Left lobe of liver (tissue), 2 donors: ENCODE data around the gene ACADL. TPM values are rescaled to one million over a fixed set of nuclear protein-coding genes. Genes with fewer than 3 reads are reported as not detected.

ENCODE experiments used
- ATAC-seq: fragments of 200-7000 bp; cut with Tn5 transposase; one replicate; pipeline ENCODE4 v1.9.1; 2020; ENCODE audit warnings: mild to moderate bottlenecking, moderate library complexity
- DNase-seq: peaks from one replicate; pipeline ENCODE4 v3.0.0-alpha.2; 2020; ENCODE audit warnings: low spot score
- total RNA-seq: library from RNA; stranded (reverse); gene quantifications from one replicate; pipeline ENCODE4 v1.2.1, GENCODE V29; 2021
- donor health status: DM: no; HTN: no; CAD: no; lungs with moderate emphysema.
- donor health status: DM: no; HTN: yes; CAD: no.

The ACADL gene
- total RNA-seq: 26.8 TPM

DNA sequence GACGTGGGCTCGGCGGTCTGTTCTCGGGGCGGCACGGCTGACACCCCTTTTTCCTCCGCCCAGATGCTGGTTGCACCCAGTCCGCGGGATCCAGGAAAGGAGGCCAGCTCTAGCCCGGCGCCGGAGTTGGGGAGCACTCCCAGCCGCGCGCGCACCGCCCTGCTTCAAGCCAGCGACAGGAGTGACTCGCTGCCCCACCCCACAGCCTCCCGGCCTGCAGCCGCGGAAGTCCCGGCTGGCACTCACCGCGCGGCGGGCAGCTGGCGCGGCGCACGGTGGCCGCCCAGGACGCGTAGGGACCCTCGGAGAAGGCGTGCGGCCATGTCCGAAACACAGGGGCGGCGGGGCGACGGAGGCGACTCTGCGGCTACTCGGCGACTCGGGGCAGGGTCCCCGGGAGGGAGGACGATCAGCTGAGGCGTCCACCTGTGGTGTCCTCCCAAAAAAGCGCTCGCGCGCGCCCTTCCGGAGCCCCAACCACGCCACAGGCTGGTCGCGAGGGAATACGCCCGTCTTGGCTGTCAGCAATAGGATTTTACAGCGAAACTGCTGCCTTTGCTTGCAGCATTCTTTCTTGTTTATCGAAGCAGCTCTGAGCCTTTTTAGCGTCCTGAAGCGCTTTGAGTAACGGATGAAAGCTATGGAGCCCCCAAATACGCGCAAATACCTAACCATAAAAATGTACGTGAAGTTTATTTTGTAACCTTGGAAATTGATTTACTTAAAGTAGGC is at the start of gene ACADL:
TSS of gene ACADL (minus strand) at position 507 of the 732 bp plus-strand sequence. CDS start at position 323, 184 bp downstream.
- peak; percentile 80 for ATAC-seq
- DNase-seq: peak; percentile 80

DNA sequence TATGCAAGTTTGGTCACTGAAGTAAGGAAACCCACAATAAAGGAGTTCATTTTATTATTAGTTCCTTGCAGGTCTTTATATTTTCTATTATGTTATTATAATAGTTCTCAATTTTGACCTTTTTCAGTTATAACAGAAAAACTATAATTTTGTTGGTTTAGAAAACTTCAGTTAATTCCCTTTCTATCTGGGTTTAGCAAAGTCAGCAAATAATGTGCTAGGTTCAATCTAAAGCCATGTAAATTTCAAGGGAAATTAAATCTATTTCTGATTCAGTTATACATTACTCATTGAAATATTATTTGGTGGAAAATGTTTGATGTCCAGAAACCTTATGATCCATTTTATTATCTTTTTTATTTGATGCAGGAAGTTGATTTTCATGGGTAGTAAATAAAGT is 46.1 kb upstream of the ACADL start:
- DNase-seq: no peak
- no peak for ATAC-seq

DNA sequence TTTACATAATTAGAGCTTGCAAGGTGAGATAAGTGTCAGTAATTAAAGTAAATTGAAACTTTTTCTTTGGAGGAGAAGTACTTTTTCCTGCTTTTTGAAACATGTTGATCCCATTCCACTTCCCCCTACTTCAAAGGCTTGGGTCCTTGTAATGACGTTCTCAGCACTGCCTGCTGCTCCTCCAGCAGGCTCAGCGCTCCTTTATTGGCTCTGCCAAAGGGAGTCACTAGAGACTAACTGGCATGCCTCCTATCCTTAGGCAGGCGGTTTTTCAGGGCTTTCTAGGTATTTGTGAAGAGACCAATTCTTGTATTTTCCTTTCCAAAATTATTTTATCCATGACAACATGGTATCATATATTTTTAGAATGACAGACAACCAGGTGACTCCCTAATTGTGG is 43.9 kb upstream of the ACADL start:
- ATAC-seq (no peak), DNase-seq (no peak)

DNA sequence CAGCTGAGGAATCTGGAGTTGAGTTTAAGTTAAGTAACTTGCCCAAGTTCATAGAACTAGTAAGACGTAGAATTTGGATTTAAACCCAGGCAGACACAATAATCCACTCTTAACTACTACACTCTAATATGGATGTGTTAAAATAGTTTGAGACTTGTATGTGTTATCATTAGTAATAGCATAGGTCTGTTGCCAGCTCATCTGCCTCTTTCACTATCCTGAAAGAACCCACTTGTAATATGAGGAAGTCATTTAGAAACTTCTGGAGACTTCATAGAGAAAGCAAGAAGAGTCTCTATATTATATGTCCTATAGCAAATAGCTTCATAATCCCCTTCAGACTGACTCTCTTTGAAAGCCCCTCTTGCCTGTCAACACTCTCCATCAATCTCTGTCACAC is 43.0 kb upstream of the ACADL start:
- DNase-seq: no peak
- ATAC-seq: no peak

DNA sequence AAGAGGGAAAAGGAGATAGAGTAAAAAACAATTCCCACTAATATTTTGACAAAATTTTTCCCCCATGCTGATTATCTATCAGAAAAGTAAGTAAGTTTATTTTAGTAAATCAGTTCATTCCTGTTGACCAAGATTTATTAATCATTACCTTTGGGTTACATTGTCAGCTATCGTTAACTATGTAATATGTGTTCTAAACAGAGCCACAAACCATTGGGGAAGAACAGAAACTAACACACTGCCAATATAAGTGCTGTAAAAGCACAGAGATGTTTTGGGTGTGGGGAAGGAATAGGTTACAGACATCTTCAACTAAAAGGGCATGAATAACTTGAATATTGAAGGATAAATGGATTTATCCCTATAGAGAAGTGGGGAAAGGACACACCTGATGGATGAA is 42.5 kb upstream of the ACADL start:
- DNase-seq (no peak), ATAC-seq (no peak)

DNA sequence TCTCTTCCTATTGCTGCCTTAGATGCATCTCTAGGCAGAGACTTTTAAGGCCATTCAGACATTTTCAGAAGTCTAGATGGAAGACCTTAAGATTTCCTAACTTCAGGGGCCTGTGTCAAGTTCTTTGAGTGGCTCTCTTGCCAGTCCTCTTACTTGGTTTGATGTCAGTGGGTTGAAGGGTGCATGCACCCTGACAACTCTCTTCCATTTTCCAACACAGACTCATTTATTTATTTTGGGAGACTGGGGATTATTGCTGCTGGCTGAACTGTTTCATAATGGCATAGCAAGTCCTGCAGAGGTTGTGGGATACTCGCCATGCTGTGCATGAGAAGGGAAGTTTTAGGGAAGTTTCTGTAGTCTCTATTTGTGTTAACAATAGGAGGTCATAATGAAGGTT is 39.0 kb upstream of the ACADL start:
- ATAC-seq: no peak
- no peak for DNase-seq

DNA sequence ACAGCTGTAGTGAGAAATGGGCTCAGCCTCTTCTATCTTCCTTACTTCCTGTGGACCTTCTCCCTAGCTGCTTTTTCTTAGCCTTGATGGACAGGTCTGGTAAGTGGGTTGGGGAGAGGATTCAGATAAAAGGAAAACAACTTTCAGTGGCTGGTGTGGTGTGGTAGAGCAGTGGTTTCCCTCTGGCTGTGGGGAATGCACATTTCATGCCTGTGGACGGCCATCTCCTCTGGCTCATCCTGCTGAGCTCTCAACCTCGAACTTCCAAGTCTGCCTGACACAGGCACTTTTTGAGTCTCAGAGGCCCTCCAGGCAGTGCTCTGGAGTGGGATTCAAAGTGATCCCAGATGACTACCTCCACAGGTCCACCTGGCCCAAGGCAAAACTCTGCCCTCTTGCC is 38.6 kb upstream of the ACADL start:
- DNase-seq (no peak), ATAC-seq (no peak)

DNA sequence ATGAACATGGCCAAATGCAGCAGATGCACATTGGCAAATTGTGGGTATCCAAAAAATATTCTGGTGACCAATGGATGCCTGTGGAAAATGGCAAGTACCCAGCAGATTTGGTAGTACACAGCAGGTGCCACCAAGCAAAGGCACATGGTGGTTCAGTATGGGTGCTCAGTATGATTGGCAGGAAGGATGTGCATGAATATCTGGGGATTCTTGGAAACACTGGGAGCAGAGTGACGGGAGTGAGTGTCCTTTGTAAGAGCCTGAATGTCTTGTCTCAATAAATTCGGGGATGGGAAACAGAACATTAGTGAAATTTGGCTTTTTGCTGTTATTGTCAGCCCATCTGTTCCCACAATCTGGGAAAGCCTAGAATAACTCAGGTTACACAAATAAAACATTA is 36.8 kb upstream of the ACADL start:
- DNase-seq: no peak
- no peak for ATAC-seq

DNA sequence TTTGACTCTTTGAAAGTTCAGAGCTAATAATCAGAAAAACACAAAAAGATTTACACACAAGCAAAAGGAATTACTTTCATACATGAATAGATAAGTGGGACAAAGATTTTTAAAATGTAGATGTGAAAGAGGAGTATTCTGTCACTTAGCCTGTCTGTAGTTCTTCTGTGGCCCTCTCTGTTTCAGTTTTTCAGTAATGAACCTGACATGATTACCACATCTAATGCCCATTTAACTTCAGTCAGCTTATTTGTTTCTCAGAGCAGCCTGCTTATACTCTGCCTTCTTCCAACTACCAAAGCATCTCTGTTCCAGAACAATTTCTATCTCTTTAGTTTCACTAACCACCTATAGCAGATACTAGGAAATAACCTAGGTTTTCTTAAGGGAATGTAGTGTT is 34.4 kb upstream of the ACADL start:
- DNase-seq (no peak), ATAC-seq (no peak)

DNA sequence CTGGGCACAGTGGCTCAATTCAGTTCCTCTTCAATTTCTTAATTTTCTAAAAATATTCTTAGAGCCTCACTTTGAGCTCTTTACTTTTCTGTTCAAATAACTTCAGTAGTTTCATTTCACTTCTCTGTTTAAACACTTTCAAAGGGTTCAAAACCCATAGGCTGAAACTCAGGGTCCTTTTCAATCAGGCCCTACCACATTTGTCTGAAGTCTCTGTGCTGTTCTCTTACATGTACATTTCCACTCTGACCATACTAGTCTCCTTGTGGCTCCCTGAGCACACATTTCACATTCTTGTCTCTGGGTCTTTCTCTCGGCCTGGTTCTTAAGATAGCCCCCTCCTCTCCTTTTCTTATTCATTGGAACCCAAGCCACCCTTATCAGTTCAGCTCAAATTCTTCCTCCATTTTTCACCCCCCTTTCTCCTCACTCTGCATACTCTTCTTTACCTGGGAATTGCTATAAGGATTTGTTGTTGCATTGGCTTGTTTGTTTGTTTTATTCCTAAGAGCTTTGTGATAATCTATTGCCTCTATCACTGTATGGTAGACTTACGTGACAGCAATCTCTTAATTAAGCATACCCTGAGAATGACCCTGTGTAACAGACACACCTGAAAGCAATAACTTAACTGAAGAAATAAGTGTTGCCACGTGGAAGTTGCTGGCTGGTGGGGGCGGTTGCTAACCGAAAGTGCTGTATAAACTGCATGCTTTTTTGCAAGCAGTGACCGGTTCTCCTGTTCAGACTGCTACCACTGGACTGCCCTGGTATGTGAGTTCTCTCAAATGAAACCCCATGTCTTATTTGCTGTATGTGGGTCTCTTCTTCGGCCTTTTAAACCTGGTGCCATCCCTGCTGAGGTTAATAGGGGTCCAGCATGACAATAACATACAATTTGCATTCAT is 27.7 kb upstream of the ACADL start:
- no peak for ATAC-seq
- DNase-seq: no peak

DNA sequence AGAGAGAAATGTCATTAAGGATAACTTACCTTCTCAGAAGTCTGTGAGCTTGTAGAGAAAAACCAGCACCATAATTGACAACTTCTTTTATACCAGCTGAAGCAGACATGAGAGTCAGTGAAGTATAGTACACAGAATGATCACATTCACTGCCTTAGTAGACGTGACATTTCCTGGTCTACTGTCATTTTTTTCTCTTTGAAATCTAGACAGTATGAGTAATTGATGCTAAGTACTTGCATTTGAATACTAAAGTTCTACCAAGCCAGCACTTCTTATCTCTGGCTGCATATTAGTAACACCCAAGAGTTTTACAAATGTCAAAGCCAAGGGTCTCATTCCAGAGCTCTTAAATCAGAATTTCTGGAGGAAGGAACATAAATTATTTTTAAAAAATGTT is 25.4 kb upstream of the ACADL start:
- ATAC-seq (no peak), DNase-seq (no peak)

DNA sequence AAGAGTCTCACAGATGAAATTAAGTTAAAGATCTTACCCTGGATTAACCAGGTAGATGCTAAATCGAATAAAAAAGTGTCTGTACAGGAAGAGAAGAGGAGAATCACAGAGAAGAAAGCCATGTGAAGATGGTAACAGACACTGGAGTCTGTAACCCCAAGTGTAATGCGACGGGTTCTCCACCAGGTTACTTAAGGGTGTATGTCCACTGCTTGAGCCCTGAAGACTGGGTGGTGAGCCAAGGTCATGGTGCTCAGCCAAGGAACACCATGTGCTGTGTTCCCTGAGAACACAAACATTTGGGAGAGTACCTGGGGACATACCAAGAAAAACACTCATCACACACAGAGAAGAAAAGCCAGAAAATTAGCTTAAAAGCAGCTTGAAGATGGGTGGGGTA is 8.2 kb upstream of the ACADL start:
- ATAC-seq (peak; percentile 50), DNase-seq (no peak)

DNA sequence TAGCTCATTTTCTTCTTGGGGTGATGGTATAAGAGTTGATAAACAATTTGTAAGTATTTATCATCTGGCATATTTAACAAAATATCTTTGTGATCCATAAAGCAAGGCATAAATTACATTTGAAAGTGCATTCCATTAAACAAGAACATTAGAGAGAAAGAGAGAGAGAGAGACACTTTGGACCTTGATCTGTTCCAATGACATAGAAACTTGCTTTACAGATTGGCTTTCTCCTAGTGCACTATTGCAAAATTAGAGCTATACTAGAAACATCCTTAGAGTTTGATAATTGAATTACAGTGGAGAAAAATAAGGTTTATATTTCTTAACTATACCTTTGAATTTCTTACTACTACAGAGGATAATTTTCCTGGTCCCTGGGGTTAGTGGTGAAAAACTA is 5.7 kb upstream of the ACADL start:
- DNase-seq (no peak), ATAC-seq (peak; percentile 65)

DNA sequence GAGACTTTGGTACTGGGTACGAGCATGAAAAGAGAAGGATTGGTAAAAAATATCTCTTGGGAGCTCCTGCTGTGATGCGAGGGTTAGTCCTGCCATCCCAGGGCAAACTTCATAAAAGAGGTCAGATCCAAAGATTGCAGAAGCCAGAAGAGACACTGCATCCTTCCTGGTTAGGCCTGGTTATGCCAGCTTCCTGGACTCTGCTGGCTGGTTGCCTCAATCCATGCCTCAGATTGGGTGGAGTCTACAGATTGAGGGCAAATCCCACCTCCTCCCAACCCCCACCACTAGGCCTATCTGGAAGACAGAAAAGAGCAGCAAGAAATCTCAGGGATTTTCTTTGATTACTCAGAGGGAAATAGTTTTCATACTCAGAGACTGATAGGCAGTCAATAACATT is 5.3 kb upstream of the ACADL start:
- DNase-seq (peak; percentile 60), ATAC-seq (peak; percentile 60)

DNA sequence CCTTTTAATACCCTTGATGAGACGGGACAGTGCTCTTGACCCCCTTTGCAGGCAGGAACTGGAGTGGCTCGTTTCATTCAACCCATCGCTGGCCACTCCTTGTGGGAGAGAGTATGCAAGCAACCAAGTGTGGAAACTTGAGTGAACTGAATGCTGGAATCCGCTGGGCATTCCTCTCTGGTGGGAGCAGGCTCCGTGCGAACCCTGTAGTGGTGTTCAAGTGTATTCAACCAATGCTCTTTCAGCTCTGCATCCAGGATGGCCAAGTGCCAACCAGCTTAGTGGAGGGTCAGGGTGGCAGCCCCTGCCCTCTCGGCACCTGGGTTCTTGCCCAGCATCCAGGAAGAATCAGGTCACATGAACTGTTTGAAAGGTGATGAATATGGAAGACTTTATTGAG is 3.3 kb upstream of the ACADL start:
- DNase-seq (no peak), ATAC-seq (no peak)

DNA sequence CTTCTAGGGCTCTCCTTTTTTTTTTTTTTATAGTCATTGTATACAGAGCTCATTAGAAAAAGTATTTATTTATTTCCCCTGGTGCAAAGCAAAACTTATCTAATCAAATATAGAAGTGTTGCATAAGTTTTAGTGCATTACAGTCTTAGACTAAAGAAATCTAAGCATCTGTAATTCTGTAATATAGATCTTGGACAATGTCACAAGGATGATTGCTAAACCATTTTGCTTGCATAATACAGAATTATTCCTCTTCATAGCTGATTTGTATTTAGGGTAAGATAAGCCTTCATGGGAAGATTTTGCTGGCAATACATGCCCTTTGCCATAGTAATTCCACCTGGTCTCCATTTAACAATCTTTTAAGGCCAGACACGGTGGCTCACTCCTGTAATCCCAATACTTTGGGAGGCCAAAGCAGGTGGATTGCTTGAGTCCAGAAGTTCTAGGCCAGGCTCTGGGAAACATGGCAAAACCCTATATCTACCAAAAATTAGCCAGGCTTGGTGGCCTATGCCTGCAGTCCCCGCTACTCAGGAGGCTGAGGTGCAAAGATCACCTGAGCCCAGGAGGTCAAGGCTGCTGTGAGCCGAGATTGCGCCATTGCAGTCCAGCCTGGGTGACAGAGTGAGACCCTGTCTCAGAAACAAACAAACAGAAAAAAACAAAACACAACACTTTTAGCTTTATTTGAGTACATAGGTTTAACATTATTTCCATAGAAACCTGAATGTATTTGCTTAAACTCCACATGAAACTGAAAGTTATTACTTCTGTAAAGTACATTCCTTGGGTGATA is 2.2 kb upstream of the ACADL start:
- DNase-seq (peak; percentile 73), ATAC-seq (peak; percentile 3)

DNA sequence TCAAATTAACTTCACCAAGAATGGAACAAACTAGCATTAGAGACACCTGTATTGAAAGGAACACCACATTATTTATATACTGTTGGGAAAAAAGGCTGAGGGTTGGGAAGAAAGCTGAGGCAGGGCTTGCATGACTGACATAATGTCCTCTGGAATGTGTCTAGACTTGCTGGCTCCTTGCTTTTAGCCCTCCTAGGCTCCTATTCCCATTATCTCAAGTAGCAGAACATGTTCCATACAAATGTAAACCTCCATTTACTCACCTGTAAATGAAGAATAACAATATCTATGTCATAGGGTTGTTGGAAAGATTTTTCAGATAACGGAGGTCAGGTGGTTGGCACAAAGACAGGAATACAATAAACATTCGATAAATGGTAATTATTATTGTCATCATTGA is 976 bp upstream of the ACADL start:
- DNase-seq (no peak), ATAC-seq (no peak)

DNA sequence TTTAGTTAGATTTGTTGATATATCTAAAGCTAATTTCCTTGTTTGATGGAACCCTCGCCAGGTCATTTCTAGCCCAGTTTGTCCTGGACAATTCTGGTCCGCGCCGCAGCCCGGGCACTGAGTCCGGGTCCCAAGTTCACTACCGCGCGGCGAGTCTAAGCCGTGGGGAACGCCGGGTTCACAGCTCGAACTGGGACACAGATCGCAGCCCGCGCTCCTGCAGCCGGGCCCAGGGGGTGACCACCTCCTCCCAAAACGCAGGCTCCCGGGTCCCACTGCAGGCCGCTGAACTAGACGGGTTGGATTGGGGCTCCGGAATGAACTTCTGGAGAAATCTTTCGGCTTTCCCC is 681 bp downstream of the ACADL start:
- DNase-seq (peak; percentile 88), ATAC-seq (peak; percentile 83)

DNA sequence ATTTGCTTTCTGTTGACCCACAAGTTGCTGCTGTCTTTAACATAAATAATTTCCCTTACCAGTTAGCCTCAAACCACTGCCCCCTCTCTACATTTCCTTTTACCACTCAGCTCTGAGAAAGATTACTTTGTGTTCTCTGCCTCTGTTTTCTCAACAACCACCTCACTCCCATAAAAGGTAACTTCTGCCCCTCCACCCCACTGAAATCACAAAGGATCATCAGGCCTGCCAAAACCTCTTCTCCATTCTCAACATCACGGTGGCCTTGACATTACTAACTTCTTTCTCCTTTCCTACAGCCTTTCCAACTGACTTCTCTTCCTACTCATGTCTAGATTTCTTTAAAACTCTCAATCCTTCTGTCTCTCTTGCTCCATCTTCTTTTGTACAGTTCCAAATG is 10.1 kb downstream of the ACADL start:
- no peak for DNase-seq

DNA sequence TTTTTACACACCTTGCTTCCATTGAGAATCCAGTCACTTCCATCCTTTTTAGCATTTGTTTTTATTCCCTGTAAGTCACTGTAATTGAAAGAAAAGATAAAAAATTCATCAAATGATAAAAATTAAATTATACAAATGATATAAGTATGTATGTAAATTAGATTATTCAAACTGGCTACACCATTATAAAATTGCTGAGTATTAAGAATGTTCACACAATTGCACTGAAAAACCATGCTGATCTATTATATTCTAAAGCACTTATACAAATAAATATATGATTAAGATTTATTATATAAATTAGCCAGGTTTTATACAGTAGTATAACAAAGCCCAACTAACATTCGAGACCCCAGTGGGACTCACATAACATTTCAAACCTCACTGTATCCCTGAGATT is 15.1 kb downstream of the ACADL start:
- DNase-seq (no peak), ATAC-seq (no peak)

More for the DNA sequence above, 10.1 kb downstream of the ACADL start:
- no peak for ATAC-seq

DNA sequence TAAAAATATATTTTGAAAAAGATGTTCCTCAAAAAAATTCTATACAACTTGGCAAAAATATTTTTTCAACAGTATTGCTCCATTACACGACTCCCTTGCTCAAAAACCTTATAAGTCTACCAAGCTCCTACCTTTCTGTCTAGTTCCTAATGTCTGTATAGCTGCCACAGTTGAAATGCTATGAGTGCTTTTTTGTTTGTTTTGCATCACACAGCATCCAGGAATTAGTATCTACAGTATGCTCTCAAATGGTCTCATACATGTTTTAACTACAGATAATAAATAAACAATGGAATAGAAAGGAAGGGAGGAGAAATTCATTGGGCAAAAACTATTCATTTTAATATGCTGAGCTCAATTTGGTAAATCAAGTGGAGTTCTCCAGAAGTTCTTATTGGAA is 17.3 kb downstream of the ACADL start:
- no peak for ATAC-seq
- no peak for DNase-seq

DNA sequence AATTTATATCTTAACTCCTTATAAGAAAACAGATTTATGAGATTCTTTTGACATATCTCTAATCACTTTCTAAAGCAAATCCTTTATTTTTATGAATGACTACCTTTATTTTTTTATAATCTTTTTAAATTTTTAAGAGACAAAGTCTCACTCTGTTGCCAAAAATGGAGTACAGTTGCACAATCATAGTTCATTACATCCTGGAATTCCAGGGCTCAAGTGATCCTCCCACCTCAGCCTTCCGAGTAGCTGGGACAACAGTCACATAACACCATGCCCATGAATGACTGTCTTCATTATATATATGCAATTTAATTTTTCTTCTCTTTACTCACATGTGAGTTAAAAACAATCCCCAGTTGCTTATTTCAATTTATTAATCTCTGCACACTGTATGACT is 21.7 kb downstream of the ACADL start:
- DNase-seq (no peak), ATAC-seq (no peak)
